GM19455 (cell line): Measurements from ENCODE around the gene ZNF583.

Source experiments
- ATAC-seq: cut with Tn5 transposase; IDR thresholded peaks from one replicate; pipeline ENCODE4 v1.9.1; 2021; ENCODE audit not compliant: unreplicated experiment

ZNF583 gene

DNA sequence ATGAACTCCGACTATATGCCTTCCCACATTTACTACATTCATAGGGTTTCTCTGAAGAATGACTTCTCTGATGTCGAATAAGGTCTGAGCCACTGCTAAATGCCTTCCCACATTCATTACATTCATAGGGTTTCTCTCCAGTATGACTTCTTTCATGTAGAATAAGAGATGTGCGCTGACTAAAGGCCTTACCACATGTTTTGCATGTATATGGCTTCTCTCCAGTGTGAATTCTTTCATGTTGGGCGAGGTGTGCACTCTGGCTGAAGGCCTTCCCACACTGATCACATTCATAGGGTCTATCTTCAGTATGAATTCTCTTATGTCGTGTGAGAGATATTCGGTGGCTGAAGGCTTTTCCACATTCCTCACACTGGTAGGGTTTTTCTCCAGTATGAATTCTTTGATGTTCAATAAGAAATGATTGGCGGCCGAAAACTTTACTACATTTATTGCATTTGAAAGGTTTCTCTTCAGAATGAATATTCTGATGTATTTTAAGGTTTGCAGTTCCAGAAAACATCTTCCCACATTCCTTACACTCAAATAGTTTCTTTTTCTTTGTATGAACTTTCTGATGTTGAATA is 37.2 kb downstream of the ZNF583 start:
- ATAC-seq, result no peak

DNA sequence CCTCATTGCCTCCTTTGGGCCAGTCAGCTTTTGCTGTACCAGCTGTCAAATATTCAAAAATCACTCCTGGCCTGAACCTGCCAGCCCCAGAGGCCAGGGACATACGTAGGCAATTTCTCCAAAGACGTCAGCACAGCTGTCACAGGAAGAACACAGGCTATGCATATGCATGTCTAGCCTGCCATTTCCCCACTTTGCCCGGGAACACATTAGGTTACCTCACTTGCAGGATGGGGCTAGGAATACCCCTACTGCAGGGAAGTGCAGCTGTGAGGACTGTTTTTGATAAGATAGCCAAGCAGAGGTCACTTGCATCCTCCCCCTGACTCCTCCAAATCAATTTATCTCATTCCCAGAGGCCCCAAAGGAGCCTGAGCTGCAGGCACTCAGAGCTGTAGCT is 70.2 kb downstream of the ZNF583 start:
- no peak for ATAC-seq

DNA sequence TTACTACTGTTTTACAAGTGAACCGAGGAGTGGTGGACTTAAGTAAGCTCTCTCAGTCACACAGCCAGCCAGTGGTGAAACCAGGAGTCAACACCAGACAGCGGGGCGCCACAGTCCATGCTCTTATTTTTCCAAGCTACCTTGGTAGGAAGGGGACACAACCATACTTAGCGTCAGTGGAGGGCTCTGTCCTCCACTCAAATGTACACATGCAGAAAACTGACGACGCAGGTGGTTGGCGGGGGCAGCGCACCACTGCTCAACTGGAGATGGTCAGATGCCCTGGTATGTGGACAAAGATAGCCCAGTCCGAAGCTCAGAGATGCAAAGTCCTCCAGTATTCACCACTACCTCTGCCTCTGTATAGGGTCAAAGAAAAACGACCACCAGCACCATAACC is 72.0 kb downstream of the ZNF583 start:
- no peak for ATAC-seq
